ENCODE measurements around the gene C3AR1.
"Not testable (repeated sequence)": the region's sequence is repeated elsewhere in the genome, so short reads cannot be mapped to it uniquely, and the experiment has no call there.

Gene C3AR1

DNA sequence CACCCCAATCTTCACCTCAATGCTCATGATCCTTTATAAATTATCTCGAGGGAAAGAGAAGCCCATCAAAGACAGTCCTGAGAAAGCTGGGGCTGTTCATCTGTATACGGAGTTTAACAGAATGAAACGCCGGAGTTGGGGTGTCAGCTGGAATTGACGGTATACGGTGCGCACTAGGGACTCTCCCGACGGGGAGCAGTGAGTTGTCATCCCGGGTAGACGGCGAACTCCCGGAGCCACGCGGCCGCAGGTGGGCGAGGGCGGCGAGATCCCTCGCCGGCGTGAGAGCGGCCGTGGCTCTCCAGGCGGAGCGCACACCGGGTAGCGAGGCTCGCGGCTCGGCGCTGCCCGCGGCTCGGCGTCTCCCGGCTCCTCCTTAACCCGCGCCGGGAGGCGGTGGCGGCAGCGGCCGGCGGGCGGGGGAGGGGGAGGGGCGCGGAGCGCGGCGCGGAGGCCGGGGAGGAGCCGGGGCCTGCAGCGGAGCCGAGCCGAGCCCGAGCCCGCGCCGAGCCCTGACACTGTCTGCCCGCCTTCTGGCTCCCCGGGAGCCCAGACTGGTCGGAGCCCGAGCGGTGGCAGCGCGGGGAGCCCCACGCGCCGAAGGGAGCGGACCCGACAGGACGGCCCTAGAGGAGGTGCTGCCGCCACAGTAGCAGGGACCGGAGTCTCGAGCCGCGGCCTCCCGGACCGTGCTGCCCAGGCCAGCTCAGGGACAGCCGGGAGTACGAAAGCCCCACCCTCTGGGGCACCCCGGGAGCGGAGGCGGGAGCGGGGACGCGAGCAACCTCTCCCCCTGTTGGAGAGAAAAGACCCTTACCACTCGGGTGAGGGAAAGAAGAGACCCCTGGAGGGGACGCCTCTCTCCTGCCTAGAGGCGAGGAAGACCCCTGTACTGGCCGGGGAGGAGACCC lies 33.7 kb downstream of the C3AR1 start, which contains the start of gene FOXJ2:
Gene FOXJ2 (plus strand): TSS at position 475 of the 911 bp plus-strand sequence. CDS start 7,117 bp downstream, outside the sequence.
- TF ChIP-seq RARB (CRISPR knock-in tag; IDR thresholded peaks at IDR 0.05), result no peak
- TF ChIP-seq GLIS3 (CRISPR knock-in tag; IDR thresholded peaks at IDR 0.05), result no peak
- no peak for TF ChIP-seq ZC3H10 (CRISPR knock-in tag; IDR thresholded peaks at IDR 0.05)
- TF ChIP-seq BACH2 (CRISPR knock-in tag; IDR thresholded peaks at IDR 0.05; ENCODE audit: borderline replicate concordance), result no peak
- TF ChIP-seq, protein P1, sequence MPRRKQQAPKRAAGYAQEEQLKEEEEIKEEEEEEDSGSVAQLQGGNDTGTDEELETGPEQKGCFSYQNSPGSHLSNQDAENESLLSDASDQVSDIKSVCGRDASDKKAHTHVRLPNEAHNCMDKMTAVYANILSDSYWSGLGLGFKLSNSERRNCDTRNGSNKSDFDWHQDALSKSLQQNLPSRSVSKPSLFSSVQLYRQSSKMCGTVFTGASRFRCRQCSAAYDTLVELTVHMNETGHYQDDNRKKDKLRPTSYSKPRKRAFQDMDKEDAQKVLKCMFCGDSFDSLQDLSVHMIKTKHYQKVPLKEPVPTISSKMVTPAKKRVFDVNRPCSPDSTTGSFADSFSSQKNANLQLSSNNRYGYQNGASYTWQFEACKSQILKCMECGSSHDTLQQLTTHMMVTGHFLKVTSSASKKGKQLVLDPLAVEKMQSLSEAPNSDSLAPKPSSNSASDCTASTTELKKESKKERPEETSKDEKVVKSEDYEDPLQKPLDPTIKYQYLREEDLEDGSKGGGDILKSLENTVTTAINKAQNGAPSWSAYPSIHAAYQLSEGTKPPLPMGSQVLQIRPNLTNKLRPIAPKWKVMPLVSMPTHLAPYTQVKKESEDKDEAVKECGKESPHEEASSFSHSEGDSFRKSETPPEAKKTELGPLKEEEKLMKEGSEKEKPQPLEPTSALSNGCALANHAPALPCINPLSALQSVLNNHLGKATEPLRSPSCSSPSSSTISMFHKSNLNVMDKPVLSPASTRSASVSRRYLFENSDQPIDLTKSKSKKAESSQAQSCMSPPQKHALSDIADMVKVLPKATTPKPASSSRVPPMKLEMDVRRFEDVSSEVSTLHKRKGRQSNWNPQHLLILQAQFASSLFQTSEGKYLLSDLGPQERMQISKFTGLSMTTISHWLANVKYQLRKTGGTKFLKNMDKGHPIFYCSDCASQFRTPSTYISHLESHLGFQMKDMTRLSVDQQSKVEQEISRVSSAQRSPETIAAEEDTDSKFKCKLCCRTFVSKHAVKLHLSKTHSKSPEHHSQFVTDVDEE (CRISPR knock-in tag; IDR thresholded peaks at IDR 0.05), result no peak
- TF ChIP-seq ZFP30 (CRISPR knock-in tag; IDR thresholded peaks at IDR 0.05), result no peak
- no peak for TF ChIP-seq ZNF70 (CRISPR knock-in tag; IDR thresholded peaks at IDR 0.05)
- TF ChIP-seq ESRRG (CRISPR knock-in tag; IDR thresholded peaks at IDR 0.05), result no peak
- no peak for TF ChIP-seq ZNF8 (CRISPR knock-in tag; IDR thresholded peaks at IDR 0.05)
- TF ChIP-seq TCF4 (CRISPR knock-in tag; IDR thresholded peaks at IDR 0.05; ENCODE audit: borderline replicate concordance), result no peak
- TF ChIP-seq, protein P2, sequence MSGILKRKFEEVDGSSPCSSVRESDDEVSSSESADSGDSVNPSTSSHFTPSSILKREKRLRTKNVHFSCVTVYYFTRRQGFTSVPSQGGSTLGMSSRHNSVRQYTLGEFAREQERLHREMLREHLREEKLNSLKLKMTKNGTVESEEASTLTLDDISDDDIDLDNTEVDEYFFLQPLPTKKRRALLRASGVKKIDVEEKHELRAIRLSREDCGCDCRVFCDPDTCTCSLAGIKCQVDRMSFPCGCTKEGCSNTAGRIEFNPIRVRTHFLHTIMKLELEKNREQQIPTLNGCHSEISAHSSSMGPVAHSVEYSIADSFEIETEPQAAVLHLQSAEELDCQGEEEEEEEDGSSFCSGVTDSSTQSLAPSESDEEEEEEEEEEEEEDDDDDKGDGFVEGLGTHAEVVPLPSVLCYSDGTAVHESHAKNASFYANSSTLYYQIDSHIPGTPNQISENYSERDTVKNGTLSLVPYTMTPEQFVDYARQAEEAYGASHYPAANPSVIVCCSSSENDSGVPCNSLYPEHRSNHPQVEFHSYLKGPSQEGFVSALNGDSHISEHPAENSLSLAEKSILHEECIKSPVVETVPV (CRISPR knock-in tag; IDR thresholded peaks at IDR 0.05), result no peak
- no peak for TF ChIP-seq CSDC2 (CRISPR knock-in tag; IDR thresholded peaks at IDR 0.05)
- no peak for TF ChIP-seq OSR1 (CRISPR knock-in tag; IDR thresholded peaks at IDR 0.05)
- no peak for TF ChIP-seq ARNTL (CRISPR knock-in tag; IDR thresholded peaks at IDR 0.05; ENCODE audit: borderline replicate concordance, low read depth)
- TF ChIP-seq PPARA (CRISPR knock-in tag; IDR thresholded peaks at IDR 0.05; ENCODE audit: borderline replicate concordance), result no peak
- TF ChIP-seq ISL1 (CRISPR knock-in tag; IDR thresholded peaks at IDR 0.05), result no peak
- TF ChIP-seq, protein P3, sequence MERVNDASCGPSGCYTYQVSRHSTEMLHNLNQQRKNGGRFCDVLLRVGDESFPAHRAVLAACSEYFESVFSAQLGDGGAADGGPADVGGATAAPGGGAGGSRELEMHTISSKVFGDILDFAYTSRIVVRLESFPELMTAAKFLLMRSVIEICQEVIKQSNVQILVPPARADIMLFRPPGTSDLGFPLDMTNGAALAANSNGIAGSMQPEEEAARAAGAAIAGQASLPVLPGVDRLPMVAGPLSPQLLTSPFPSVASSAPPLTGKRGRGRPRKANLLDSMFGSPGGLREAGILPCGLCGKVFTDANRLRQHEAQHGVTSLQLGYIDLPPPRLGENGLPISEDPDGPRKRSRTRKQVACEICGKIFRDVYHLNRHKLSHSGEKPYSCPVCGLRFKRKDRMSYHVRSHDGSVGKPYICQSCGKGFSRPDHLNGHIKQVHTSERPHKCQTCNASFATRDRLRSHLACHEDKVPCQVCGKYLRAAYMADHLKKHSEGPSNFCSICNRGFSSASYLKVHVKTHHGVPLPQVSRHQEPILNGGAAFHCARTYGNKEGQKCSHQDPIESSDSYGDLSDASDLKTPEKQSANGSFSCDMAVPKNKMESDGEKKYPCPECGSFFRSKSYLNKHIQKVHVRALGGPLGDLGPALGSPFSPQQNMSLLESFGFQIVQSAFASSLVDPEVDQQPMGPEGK (CRISPR knock-in tag; IDR thresholded peaks at IDR 0.05; ENCODE audit: borderline replicate concordance), result no peak
- TF ChIP-seq ZNF565 (CRISPR knock-in tag; conservative IDR thresholded peaks at IDR 0.05; ENCODE audit: low read depth), result no peak
- no peak for TF ChIP-seq ZFP3 (CRISPR knock-in tag; IDR thresholded peaks at IDR 0.05)
- peak; percentile 90 for ATAC-seq

DNA sequence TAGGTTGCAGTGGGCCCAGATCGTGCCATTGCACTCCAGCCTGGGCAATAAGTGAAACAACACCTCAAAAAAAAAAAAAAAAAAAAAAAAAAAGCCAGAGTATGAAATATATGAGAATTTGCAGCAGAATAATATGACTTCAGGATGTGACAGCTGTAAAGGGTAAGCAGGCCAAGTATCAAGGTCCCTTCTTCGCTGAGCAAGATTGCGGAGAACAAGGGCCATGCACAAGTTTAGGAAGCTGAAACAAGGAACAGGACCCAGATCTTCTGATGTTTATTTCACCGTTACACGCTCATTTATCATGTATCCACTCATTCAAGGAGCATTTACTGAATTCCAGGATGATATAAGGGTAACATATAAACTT lies 34.3 kb downstream of the C3AR1 start:
- TF ChIP-seq ZC3H10 (CRISPR knock-in tag; IDR thresholded peaks at IDR 0.05) (no peak), RARB (CRISPR knock-in tag; IDR thresholded peaks at IDR 0.05) (no peak), OSR1 (CRISPR knock-in tag; IDR thresholded peaks at IDR 0.05) (no peak)
- no peak for ATAC-seq

DNA sequence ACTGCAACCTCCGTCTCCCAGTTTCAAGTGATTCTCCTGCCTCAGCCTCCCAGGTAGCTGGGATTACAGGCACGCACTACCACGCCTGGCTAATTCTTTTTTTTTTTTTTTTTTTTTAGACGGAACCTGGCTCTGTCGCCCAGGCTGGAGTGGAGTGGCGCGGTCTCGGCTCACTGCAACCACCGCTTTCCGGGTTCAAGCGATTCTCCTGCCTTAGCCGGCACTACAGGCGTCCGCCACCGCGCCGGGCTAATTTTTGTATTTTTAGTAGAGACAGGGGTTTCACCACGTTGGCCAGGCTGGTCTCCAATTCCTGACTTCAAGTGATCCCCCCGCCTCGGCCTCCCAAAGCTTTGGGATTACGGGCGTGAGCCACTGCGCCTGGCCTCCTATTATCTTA lies 35.1 kb downstream of the C3AR1 start:
- not testable (repeated sequence) for ATAC-seq

DNA sequence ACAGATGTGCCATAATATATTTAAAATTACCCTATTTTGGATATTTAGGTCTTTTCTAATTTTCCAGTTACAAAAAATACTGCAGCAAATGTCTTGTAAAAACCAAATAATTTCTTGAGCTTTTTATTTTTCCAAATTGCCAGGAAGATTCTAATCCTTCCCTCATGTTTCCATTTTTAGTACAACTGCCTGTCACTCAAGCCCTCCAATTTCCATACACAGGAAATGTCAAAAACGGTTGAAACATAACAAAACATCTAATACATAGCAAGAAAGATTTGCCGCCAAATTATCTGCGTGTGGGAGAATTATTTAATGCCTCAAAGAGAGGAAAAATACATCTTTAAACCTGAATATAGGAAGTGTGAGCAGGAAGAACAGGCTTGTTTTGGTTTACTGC lies 36.0 kb downstream of the C3AR1 start:
- no peak for ATAC-seq
- no peak for TF ChIP-seq ZFP30 (CRISPR knock-in tag; IDR thresholded peaks at IDR 0.05)
- TF ChIP-seq CSDC2 (CRISPR knock-in tag; IDR thresholded peaks at IDR 0.05), result no peak
- TF ChIP-seq OSR1 (CRISPR knock-in tag; IDR thresholded peaks at IDR 0.05), result no peak
- no peak for TF ChIP-seq BACH2 (CRISPR knock-in tag; IDR thresholded peaks at IDR 0.05; ENCODE audit: borderline replicate concordance)

DNA sequence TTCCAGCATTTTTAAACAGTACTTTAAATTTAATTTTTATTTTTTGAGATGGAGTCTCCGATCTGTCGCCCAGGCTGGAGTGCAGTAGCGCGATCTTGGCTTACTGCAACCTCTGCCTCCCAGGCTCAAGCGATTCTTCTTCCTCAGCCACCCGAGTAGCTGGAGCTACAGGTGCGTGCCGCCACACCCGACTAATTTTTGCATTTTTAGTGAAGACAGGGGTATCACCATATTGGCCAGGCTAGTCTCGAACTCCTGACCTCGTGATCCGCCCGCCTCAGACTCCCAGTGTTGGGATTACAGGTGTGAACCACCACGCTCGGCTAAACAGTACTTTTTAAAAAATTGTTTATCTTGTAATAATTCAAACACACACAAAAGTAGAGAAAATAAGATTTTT lies 37.9 kb downstream of the C3AR1 start:
- TF ChIP-seq ZNF70 (CRISPR knock-in tag; IDR thresholded peaks at IDR 0.05), result no peak
- TF ChIP-seq ZFP30 (CRISPR knock-in tag; IDR thresholded peaks at IDR 0.05), result no peak
- TF ChIP-seq ZNF8 (CRISPR knock-in tag; IDR thresholded peaks at IDR 0.05), result no peak
- TF ChIP-seq CSDC2 (CRISPR knock-in tag; IDR thresholded peaks at IDR 0.05), result no peak
- ATAC-seq, result no peak

All from SK-N-SH treated with all-trans-retinoic acid at 6 μM for 48 hours (cell line).